CD4-positive, alpha-beta memory T cell (primary cell): ENCODE results near the gene CAMSAP3. TPM values are rescaled to one million over a fixed set of nuclear protein-coding genes. Genes with fewer than 3 reads are reported as not detected.

Source experiments
- CTCF ChIA-PET: fragments of 350-600 bp; sonication (Branson Sonifier 250); formaldehyde crosslinking; loops from one replicate; lab custom pipeline; 2021; ENCODE audit warnings: inconsistent platforms; ENCODE audit not compliant: partially characterized antibody; lab: Charles Lee
- POLR2A ChIA-PET: fragments of 350-600 bp; sonication (Branson Sonifier 250); formaldehyde crosslinking; loops from one replicate; lab custom pipeline; 2021; ENCODE audit not compliant: partially characterized antibody; lab: Charles Lee
- DNase-seq, 5 donors: peaks; one replicate each; pipeline versions ENCODE4 v3.0.0 to v3.0.0-alpha.2; 2020 to 2022; ENCODE audit warnings: mixed read lengths in 1 of 5
- H3K27ac ChIP-seq: one replicate; pipeline ENCODE4 v1.7.0; 2013; ENCODE audit warnings: low read depth, low read length
- H3K27me3 ChIP-seq: 2 replicates; pipeline ENCODE4 v1.7.0; 2013; ENCODE audit warnings: mild to moderate bottlenecking, low read length, moderate library complexity; ENCODE audit not compliant: insufficient read depth
- H3K36me3 ChIP-seq: 2 replicates; pipeline ENCODE4 v1.7.0; 2013; ENCODE audit warnings: mild to moderate bottlenecking, low read length, moderate library complexity; ENCODE audit not compliant: insufficient read depth
- H3K4me1 ChIP-seq: 2 replicates; pipeline ENCODE4 v1.7.0; 2013; ENCODE audit warnings: mild to moderate bottlenecking, low read length, moderate library complexity; ENCODE audit not compliant: insufficient read depth
- H3K4me3 ChIP-seq, 2 donors: one replicate each; pipeline ENCODE4 v1.7.0; 2013; ENCODE audit warnings: low read length in 2 of 2, mild to moderate bottlenecking in 1 of 2
- H3K9me3 ChIP-seq, 2 donors: one replicate each; pipeline ENCODE4 v1.7.0; 2013; ENCODE audit warnings: low read length in 2 of 2, control low read depth in 1 of 2; ENCODE audit not compliant: control insufficient read depth in 1 of 2
- H3K27ac Mint-ChIP-seq, 7 donors: one replicate each; pipeline ENCODE4 v1.8.0; 2020 to 2021; ENCODE audit warnings: mixed read lengths in 7 of 7, mild to moderate bottlenecking in 6 of 7, inconsistent platforms in 3 of 7, moderate library complexity in 3 of 7
- H3K27me3 Mint-ChIP-seq, 2 donors: one replicate each; pipeline ENCODE4 v1.8.0; 2020 to 2021; ENCODE audit warnings: mixed read lengths in 2 of 2
- H3K36me3 Mint-ChIP-seq, 2 donors: one replicate each; pipeline ENCODE4 v1.8.0; 2020 to 2021; ENCODE audit warnings: mixed read lengths in 2 of 2, inconsistent platforms in 1 of 2, mild to moderate bottlenecking in 1 of 2
- H3K4me1 Mint-ChIP-seq, 4 donors: one replicate each; pipeline ENCODE4 v1.8.0; 2020 to 2021; ENCODE audit warnings: mixed read lengths in 4 of 4, mild to moderate bottlenecking in 1 of 4
- H3K4me3 Mint-ChIP-seq, 8 donors: one replicate each; pipeline ENCODE4 v1.8.0; 2020 to 2021; ENCODE audit warnings: mixed read lengths in 8 of 8, mild to moderate bottlenecking in 7 of 8, moderate library complexity in 6 of 8, inconsistent platforms in 3 of 8
- H3K9me3 Mint-ChIP-seq, 8 donors: one replicate each; pipeline ENCODE4 v1.8.0; 2020 to 2021; ENCODE audit warnings: mixed read lengths in 8 of 8, mild to moderate bottlenecking in 5 of 8, inconsistent platforms in 3 of 8, moderate library complexity in 1 of 8
- intact Hi-C: fragments of 100-400 bp; cut with micrococcal nuclease; formaldehyde crosslinking; loops from one replicate; pipeline ENCODE4 v1.15.1; 2023
- polyA plus RNA-seq, 2 donors: library from polyadenylated mRNA; unstranded; fragments of 300-500 nt; fragmentation: Illumina TruSeq; gene quantifications; one replicate each; pipeline ENCODE4 v1.2.3, GENCODE V29; 2021
- total RNA-seq, 2 experiments: library from RNA; stranded (reverse); gene quantifications; one replicate each; pipeline ENCODE4 v1.2.3, GENCODE V29; 2021

The CAMSAP3 gene
- total and polyA plus RNA-seq, 4 experiments from 2014 or later = 0.07 to 0.19 (median 0.15) TPM; not detected in 1

GRCh38 chr19:7559102-7559501, 36.6 kb upstream of the CAMSAP3 start:
- no peaks in the 10 kb centered on the region for H3K9me3 Mint-ChIP-seq
- no peaks in the 10 kb centered on the region for H3K9me3 ChIP-seq
- intact Hi-C loops = no loop called here
- CTCF ChIA-PET = interaction anchor here (1.8 kb wide), 1 partner anchor 10 kb away, joined by 4 read pairs; no protein-coding TSS in a partner anchor
- peak overlapping the region in 1 of 7 donors; percentile 22 for H3K27ac Mint-ChIP-seq
- no peak for DNase-seq
- H3K36me3 Mint-ChIP-seq = peaks cover 34 to 40% of the 10 kb centered on the region in 2 donors
- POLR2A ChIA-PET = interaction anchor here (1.5 kb wide), 1 partner anchor 9 kb away, joined by 3 read pairs; no protein-coding TSS in a partner anchor
- H3K4me3 Mint-ChIP-seq = no peak overlapping the region
- no peaks in the 10 kb centered on the region for H3K4me1 ChIP-seq
- H3K27ac ChIP-seq = no peak overlapping the region
- no peaks in the 10 kb centered on the region for H3K27me3 ChIP-seq
- H3K36me3 ChIP-seq = peaks cover 29% of the 10 kb centered on the region
- no peaks in the 10 kb centered on the region for H3K27me3 Mint-ChIP-seq
- H3K4me1 Mint-ChIP-seq = no peaks in the 10 kb centered on the region
- H3K4me3 ChIP-seq = no peak overlapping the region

GRCh38 chr19:7560255-7560654, 35.4 kb upstream of the CAMSAP3 start:
- Mint-ChIP-seq H3K27ac (no peak overlapping the region), H3K27me3 (no peaks in the 10 kb centered on the region), H3K4me1 (no peaks in the 10 kb centered on the region), H3K4me3 (no peak overlapping the region), H3K9me3 (no peaks in the 10 kb centered on the region), H3K36me3 (peaks cover 34 to 37% of the 10 kb centered on the region in 2 donors)
- DNase-seq = no peak
- Histone ChIP-seq H3K27ac (no peak overlapping the region), H3K4me1 (no peaks in the 10 kb centered on the region), H3K9me3 (no peaks in the 10 kb centered on the region), H3K4me3 (no peak overlapping the region), H3K36me3 (peaks cover 29% of the 10 kb centered on the region), H3K27me3 (no peaks in the 10 kb centered on the region)
- POLR2A ChIA-PET = interaction anchor here (0.6 kb wide), 1 partner anchor 186 kb away, joined by 3 read pairs; no protein-coding TSS in a partner anchor
- intact Hi-C loops = no loop called here
- CTCF ChIA-PET = interaction anchor here (1.8 kb wide), 1 partner anchor 9 kb away, joined by 4 read pairs; no protein-coding TSS in a partner anchor

DNA sequence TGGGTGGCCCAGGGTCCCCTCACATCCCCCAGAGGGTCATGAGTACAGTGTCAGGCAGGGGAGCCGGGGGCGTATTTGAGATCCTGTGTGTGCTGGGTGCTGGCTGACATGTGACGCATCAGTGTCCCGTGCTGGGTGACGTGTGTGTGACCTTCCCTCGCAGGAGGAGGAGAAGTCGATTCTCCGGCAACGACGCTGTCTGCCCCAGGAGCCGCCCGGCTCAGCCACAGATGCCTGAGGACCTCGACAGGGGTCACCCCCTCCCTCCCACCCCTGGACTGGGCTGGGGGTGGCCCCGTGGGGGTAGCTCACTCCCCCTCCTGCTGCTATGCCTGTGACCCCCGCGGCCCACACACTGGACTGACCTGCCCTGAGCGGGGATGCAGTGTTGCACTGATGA, 34.3 kb upstream of the CAMSAP3 start:
- peak in 1 of 5 donors; percentile 12 for DNase-seq
- intact Hi-C loops = no loop called here
- Histone ChIP-seq H3K4me3 (no peak overlapping the region), H3K9me3 (no peaks in the 10 kb centered on the region), H3K4me1 (no peaks in the 10 kb centered on the region), H3K27ac (no peak overlapping the region), H3K27me3 (no peaks in the 10 kb centered on the region), H3K36me3 (peaks cover 26% of the 10 kb centered on the region)
- H3K4me1 Mint-ChIP-seq = no peaks in the 10 kb centered on the region
- no peaks in the 10 kb centered on the region for H3K27me3 Mint-ChIP-seq
- no peak overlapping the region for H3K27ac Mint-ChIP-seq
- H3K36me3 Mint-ChIP-seq = peaks cover 31 to 32% of the 10 kb centered on the region in 2 donors
- no peaks in the 10 kb centered on the region for H3K9me3 Mint-ChIP-seq
- H3K4me3 Mint-ChIP-seq = no peak overlapping the region
- CTCF ChIA-PET = no interaction called here
- POLR2A ChIA-PET = no interaction called here

DNA sequence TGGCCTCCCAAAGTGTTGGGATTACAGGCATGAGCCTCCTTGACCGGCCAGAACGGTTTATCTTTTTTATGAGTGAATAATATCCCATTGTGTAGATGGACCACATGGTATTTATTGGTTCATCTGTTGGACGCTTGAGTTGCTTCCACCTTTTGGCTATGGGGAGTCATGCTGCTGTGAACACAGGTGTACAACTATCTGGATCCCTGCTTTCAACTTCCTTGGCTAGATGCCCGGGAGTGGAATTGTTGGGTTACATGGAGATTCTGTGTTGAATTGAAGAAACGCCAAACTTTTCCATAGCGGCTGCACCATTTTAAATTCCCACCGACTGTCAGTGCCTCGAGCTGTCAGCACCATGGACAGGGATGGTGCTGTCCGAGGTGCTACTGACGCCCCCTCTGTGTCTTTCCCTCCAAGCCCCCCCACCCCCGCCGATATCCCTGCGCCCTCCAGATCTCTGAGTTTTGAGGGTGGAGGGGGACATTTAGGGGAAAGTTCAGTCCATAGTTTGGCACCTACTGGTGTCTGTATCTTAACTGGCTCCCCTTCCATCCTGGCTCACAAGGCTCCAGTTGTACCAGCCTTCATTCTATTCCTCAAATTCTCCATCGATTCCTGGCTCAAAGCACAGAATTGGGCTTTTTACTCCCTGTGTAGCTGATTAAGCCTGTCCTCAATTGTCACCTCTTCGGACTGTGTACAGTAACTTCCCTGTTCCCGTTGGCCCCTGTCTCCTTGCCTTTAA, 32.8 kb upstream of the CAMSAP3 start:
- no peak overlapping the region for H3K4me3 Mint-ChIP-seq
- no peaks in the 10 kb centered on the region for H3K27me3 Mint-ChIP-seq
- H3K36me3 Mint-ChIP-seq = peaks cover 22 to 24% of the 10 kb centered on the region in 2 donors
- no peak overlapping the region for H3K4me3 ChIP-seq
- H3K4me1 Mint-ChIP-seq = no peaks in the 10 kb centered on the region
- no peak overlapping the region for H3K27ac Mint-ChIP-seq
- ChIA-PET POLR2A (no interaction called here), CTCF (no interaction called here)
- intact Hi-C loops = no loop called here
- peaks cover 13% of the 10 kb centered on the region for H3K36me3 ChIP-seq
- no peaks in the 10 kb centered on the region for H3K4me1 ChIP-seq
- H3K27me3 ChIP-seq = no peaks in the 10 kb centered on the region
- H3K27ac ChIP-seq = no peak overlapping the region
- H3K9me3 Mint-ChIP-seq = no peaks in the 10 kb centered on the region
- peak in 1 of 5 donors; percentile 5 for DNase-seq
- H3K9me3 ChIP-seq = no peaks in the 10 kb centered on the region

DNA sequence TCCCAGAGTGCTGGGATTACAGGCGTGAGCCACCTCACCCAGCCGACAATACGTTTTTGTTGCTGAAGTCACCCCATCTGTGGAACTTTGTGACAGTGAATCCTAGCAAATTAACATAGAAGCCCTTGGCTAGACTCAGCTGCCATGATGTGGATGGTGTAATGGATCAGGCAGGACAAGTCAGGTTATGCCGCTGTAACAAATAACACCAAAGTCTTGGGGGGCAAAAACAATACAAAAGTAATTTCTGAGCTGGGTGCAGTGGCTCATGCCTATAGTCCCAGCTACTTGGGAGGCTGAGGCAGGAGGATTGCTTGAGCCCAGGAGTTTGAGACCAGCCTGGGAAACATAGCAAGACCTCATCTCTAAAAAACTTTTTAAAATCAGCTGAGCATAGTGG, 30.8 kb upstream of the CAMSAP3 start:
- Histone ChIP-seq H3K4me3 (no peak overlapping the region), H3K4me1 (no peaks in the 10 kb centered on the region), H3K9me3 (no peaks in the 10 kb centered on the region), H3K36me3 (no peaks in the 10 kb centered on the region), H3K27ac (no peak overlapping the region), H3K27me3 (no peaks in the 10 kb centered on the region)
- DNase-seq = no peak
- no peaks in the 10 kb centered on the region for H3K9me3 Mint-ChIP-seq
- ChIA-PET CTCF (interaction anchor here (6.9 kb wide), 1 partner anchor 234 kb away, joined by 109 read pairs; no protein-coding TSS in a partner anchor), POLR2A (interaction anchor here (0.5 kb wide), 1 partner anchor 8 kb away, joined by 4 read pairs; no protein-coding TSS in a partner anchor)
- no peaks in the 10 kb centered on the region for H3K4me1 Mint-ChIP-seq
- peak overlapping the region in 1 of 7 donors; percentile 19 for H3K27ac Mint-ChIP-seq
- intact Hi-C loops = no loop called here
- H3K27me3 Mint-ChIP-seq = no peaks in the 10 kb centered on the region
- no peak overlapping the region for H3K4me3 Mint-ChIP-seq
- H3K36me3 Mint-ChIP-seq = peaks cover 5 to 11% of the 10 kb centered on the region in 2 donors

GRCh38 chr19:7565332-7565731, 30.3 kb upstream of the CAMSAP3 start:
- POLR2A ChIA-PET = no interaction called here
- intact Hi-C loops = no loop called here
- no peaks in the 10 kb centered on the region for H3K9me3 Mint-ChIP-seq
- peaks cover 2 to 8% of the 10 kb centered on the region in 2 donors for H3K36me3 Mint-ChIP-seq
- H3K27ac ChIP-seq = no peak overlapping the region
- H3K4me3 ChIP-seq = no peak overlapping the region
- H3K27me3 ChIP-seq = no peaks in the 10 kb centered on the region
- no peaks in the 10 kb centered on the region for H3K27me3 Mint-ChIP-seq
- no peaks in the 10 kb centered on the region for H3K4me1 Mint-ChIP-seq
- DNase-seq = no peak
- H3K9me3 ChIP-seq = no peaks in the 10 kb centered on the region
- no peaks in the 10 kb centered on the region for H3K36me3 ChIP-seq
- no peak overlapping the region for H3K4me3 Mint-ChIP-seq
- CTCF ChIA-PET = interaction anchor here (6.9 kb wide), 1 partner anchor 233 kb away, joined by 109 read pairs; no protein-coding TSS in a partner anchor
- H3K27ac Mint-ChIP-seq = no peak overlapping the region
- H3K4me1 ChIP-seq = no peaks in the 10 kb centered on the region

GRCh38 chr19:7570761-7571160, 24.9 kb upstream of the CAMSAP3 start:
- Histone ChIP-seq H3K27me3 (no peaks in the 10 kb centered on the region), H3K4me1 (no peaks in the 10 kb centered on the region), H3K4me3 (no peak overlapping the region), H3K36me3 (no peaks in the 10 kb centered on the region), H3K9me3 (no peaks in the 10 kb centered on the region), H3K27ac (no peak overlapping the region)
- intact Hi-C loops = no loop called here
- POLR2A ChIA-PET = no interaction called here
- no peaks in the 10 kb centered on the region for H3K27me3 Mint-ChIP-seq
- no peaks in the 10 kb centered on the region for H3K36me3 Mint-ChIP-seq
- H3K4me1 Mint-ChIP-seq = no peaks in the 10 kb centered on the region
- no peak for DNase-seq
- CTCF ChIA-PET = interaction anchor here (6.9 kb wide), 1 partner anchor 228 kb away, joined by 109 read pairs; no protein-coding TSS in a partner anchor
- no peak overlapping the region for H3K4me3 Mint-ChIP-seq
- H3K27ac Mint-ChIP-seq = no peak overlapping the region
- peaks cover 0 to under 1% (median 0%) of the 10 kb centered on the region in 8 donors for H3K9me3 Mint-ChIP-seq
